Cardiac muscle cell (in vitro differentiated cells and primary cell): ENCODE measurements around the gene BTNL8. TPM values are rescaled to one million over a fixed set of nuclear protein-coding genes. Genes with fewer than 3 reads are reported as not detected.

Experiments
- DNase-seq, 2 donors: peaks; one replicate each; pipeline versions ENCODE4 v3.0.0 to v3.0.0-alpha.2; 2010 to 2017; ENCODE audit warnings: low read depth in 1 of 2, low spot score in 1 of 2
- H3K27ac ChIP-seq: fragments of 200-600 bp; sonication (generic); 2 replicates; pipeline ENCODE4 v1.5.1; 2016
- H3K27me3 ChIP-seq: fragments of 200-600 bp; sonication (generic); 2 replicates; pipeline ENCODE4 v1.6.0; 2016; ENCODE audit warnings: control low read depth
- H3K36me3 ChIP-seq: fragments of 200-600 bp; sonication (generic); 2 replicates; pipeline ENCODE4 v1.5.1; 2016; ENCODE audit warnings: control low read depth
- H3K4me1 ChIP-seq: fragments of 200-600 bp; sonication (generic); 2 replicates; pipeline ENCODE4 v1.8.1; 2017; ENCODE audit warnings: low read depth, mild to moderate bottlenecking, mixed run types
- H3K4me3 ChIP-seq: fragments of 200-600 bp; sonication (generic); 2 replicates; pipeline ENCODE4 v1.5.1; 2016; ENCODE audit warnings: mild to moderate bottlenecking
- H3K9me3 ChIP-seq: fragments of 200-600 bp; sonication (generic); 2 replicates; pipeline ENCODE4 v1.5.1; 2017; ENCODE audit warnings: low read depth, mild to moderate bottlenecking, control low read depth
- CTCF ChIP-seq: IDR thresholded peaks from 2 replicates; pipeline ENCODE4 v1.5.1; 2012; ENCODE audit warnings: low read depth, mild to moderate bottlenecking, low read length
- polyA plus RNA-seq: library from polyadenylated mRNA; unstranded; fragments of >200 nt; fragmentation: Nextera tagmentation; extraction: Ambion mirVana; gene quantifications from 2 replicates; pipeline ENCODE4 v1.2.1, GENCODE V29; 2016
- total RNA-seq: library from RNA; depleted of rRNA; stranded (reverse); fragments of >200 nt; gene quantifications from 2 replicates; pipeline ENCODE4 v1.2.3, GENCODE V29; 2016

BTNL8 gene
- total and polyA plus RNA-seq, 2 experiments from 2014 or later = not detected

GRCh38 chr5:180909782-180910181 is 10.8 kb downstream of the BTNL8 start:
- H3K4me1 ChIP-seq = no peaks in the 10 kb centered on the region
- no peaks in the 10 kb centered on the region for H3K27me3 ChIP-seq
- no peak for DNase-seq
- no peaks in the 10 kb centered on the region for H3K36me3 ChIP-seq
- TF ChIP-seq CTCF = no peak
- H3K27ac ChIP-seq = no peak overlapping the region
- H3K9me3 ChIP-seq = no peaks in the 10 kb centered on the region
- no peak overlapping the region for H3K4me3 ChIP-seq

GRCh38 chr5:180910182-180910581 is 11.2 kb downstream of the BTNL8 start:
- H3K27me3 ChIP-seq = no peaks in the 10 kb centered on the region
- H3K36me3 ChIP-seq = no peaks in the 10 kb centered on the region
- H3K27ac ChIP-seq = no peak overlapping the region
- H3K4me1 ChIP-seq = no peaks in the 10 kb centered on the region
- H3K4me3 ChIP-seq = no peak overlapping the region
- TF ChIP-seq CTCF = no peak
- no peaks in the 10 kb centered on the region for H3K9me3 ChIP-seq
- DNase-seq = no peak

GRCh38 chr5:180910735-180911134 is 11.8 kb downstream of the BTNL8 start:
- no peaks in the 10 kb centered on the region for H3K9me3 ChIP-seq
- no peaks in the 10 kb centered on the region for H3K27me3 ChIP-seq
- DNase-seq = peak in 1 of 2 donors; percentile 6
- TF ChIP-seq CTCF = no peak
- H3K4me1 ChIP-seq = no peaks in the 10 kb centered on the region
- no peak overlapping the region for H3K4me3 ChIP-seq
- H3K27ac ChIP-seq = no peak overlapping the region
- H3K36me3 ChIP-seq = no peaks in the 10 kb centered on the region

- DNase-seq = no peak
- Histone ChIP-seq H3K27ac (no peak overlapping the region), H3K27me3 (no peaks in the 10 kb centered on the region), H3K9me3 (no peaks in the 10 kb centered on the region), H3K4me3 (no peak overlapping the region), H3K4me1 (no peaks in the 10 kb centered on the region), H3K36me3 (no peaks in the 10 kb centered on the region)
- TF ChIP-seq CTCF = no peak
These were observed 15.7 kb downstream of the BTNL8 start for GRCh38 chr5:180914646-180915045.

GRCh38 chr5:180915924-180916323 is 17.0 kb downstream of the BTNL8 start:
- Histone ChIP-seq H3K27me3 (no peaks in the 10 kb centered on the region), H3K36me3 (no peaks in the 10 kb centered on the region), H3K4me3 (no peak overlapping the region), H3K9me3 (no peaks in the 10 kb centered on the region), H3K27ac (no peak overlapping the region), H3K4me1 (no peaks in the 10 kb centered on the region)
- no peak for DNase-seq
- TF ChIP-seq CTCF = no peak

- no peaks in the 10 kb centered on the region for H3K9me3 ChIP-seq
- no peaks in the 10 kb centered on the region for H3K36me3 ChIP-seq
- DNase-seq = no peak
- TF ChIP-seq CTCF = no peak
- no peaks in the 10 kb centered on the region for H3K27me3 ChIP-seq
- no peak overlapping the region for H3K27ac ChIP-seq
- no peaks in the 10 kb centered on the region for H3K4me1 ChIP-seq
- H3K4me3 ChIP-seq = no peak overlapping the region
These were observed 19.4 kb downstream of the BTNL8 start for GRCh38 chr5:180918380-180918779.
